Measurements from ENCODE around the gene PHACTR1. TPM values are rescaled to one million over a fixed set of nuclear protein-coding genes. Genes with fewer than 3 reads are reported as not detected.
A peak's percentile ranks its signal among the peaks of the same experiment; 100 is the strongest.

The PHACTR1 gene
- total RNA-seq, 2 experiments from 2014 or later: 0.11 TPM; not detected in 1

- Mint-ChIP-seq H3K4me1 (ENCODE audit: low read depth) (peaks cover 40% of the 10 kb centered on the region), H3K27ac (peak overlapping the region; percentile 85), H3K4me3 (no peak overlapping the region)
Measured at GRCh38 chr6:13304580-13305260, 588.2 kb downstream of the PHACTR1 start.

GRCh38 chr6:13305288-13305687, 588.7 kb downstream of the PHACTR1 start:
- Mint-ChIP-seq H3K27ac (no peak overlapping the region), H3K4me1 (ENCODE audit: low read depth) (peaks cover 40% of the 10 kb centered on the region), H3K4me3 (no peak overlapping the region), H3K9me3 (peaks cover 2% of the 10 kb centered on the region), H3K27me3 (no peaks in the 10 kb centered on the region), H3K36me3 (ENCODE audit: low read depth) (peaks cover 48% of the 10 kb centered on the region)
- ChIA-PET CTCF (interaction anchor here (1.4 kb wide), 1 partner anchor 26 kb away, joined by 3 read pairs; no protein-coding TSS in a partner anchor), POLR2A (interaction anchor here (0.9 kb wide), 1 partner anchor 17 kb away, joined by 4 read pairs; no protein-coding TSS in a partner anchor)
- no peak for TF ChIP-seq CTCF (IDR thresholded peaks at IDR 0.05)
- ATAC-seq: no peak
- intact Hi-C loops (cut with micrococcal nuclease): no loop called here
- no peak for DNase-seq

More at GRCh38 chr6:13304580-13305260, 588.2 kb downstream of the PHACTR1 start:
- H3K36me3 Mint-ChIP-seq (ENCODE audit: low read depth): peaks cover 48% of the 10 kb centered on the region
- ATAC-seq (no peak), DNase-seq (peak; percentile 15)
- no peak for TF ChIP-seq CTCF (IDR thresholded peaks at IDR 0.05)
- ChIA-PET CTCF (interaction anchor here (1.4 kb wide), 1 partner anchor 26 kb away, joined by 3 read pairs; no protein-coding TSS in a partner anchor), POLR2A (interaction anchor here (0.9 to 1.0 kb wide), 2 partner anchors 17 to 30 kb away, joined by 3 to 4 read pairs; no protein-coding TSS in a partner anchor)
- peaks cover 2% of the 10 kb centered on the region for H3K9me3 Mint-ChIP-seq
- intact Hi-C loops (cut with micrococcal nuclease): no loop called here
- H3K27me3 Mint-ChIP-seq: no peaks in the 10 kb centered on the region

GRCh38 chr6:13305791-13306190, 589.2 kb downstream of the PHACTR1 start:
- ChIA-PET POLR2A (no interaction called here), CTCF (no interaction called here)
- Mint-ChIP-seq H3K4me1 (ENCODE audit: low read depth) (peaks cover 40% of the 10 kb centered on the region), H3K36me3 (ENCODE audit: low read depth) (peaks cover 45% of the 10 kb centered on the region), H3K4me3 (no peak overlapping the region), H3K27me3 (no peaks in the 10 kb centered on the region), H3K9me3 (peaks cover 2% of the 10 kb centered on the region), H3K27ac (peak overlapping the region; percentile 24)
- ATAC-seq (no peak), DNase-seq (no peak)
- TF ChIP-seq CTCF (IDR thresholded peaks at IDR 0.05): no peak
- intact Hi-C loops (cut with micrococcal nuclease): no loop called here

GRCh38 chr6:13307508-13307995, 591.0 kb downstream of the PHACTR1 start:
- Mint-ChIP-seq H3K27me3 (no peaks in the 10 kb centered on the region), H3K36me3 (ENCODE audit: low read depth) (peaks cover 42% of the 10 kb centered on the region), H3K4me3 (no peak overlapping the region), H3K4me1 (ENCODE audit: low read depth) (peaks cover 34% of the 10 kb centered on the region), H3K27ac (no peak overlapping the region), H3K9me3 (peaks cover 2% of the 10 kb centered on the region)
- ATAC-seq (no peak), DNase-seq (no peak)
- ChIA-PET CTCF (no interaction called here), POLR2A (no interaction called here)
- TF ChIP-seq CTCF (IDR thresholded peaks at IDR 0.05): no peak
- intact Hi-C loops (cut with micrococcal nuclease): no loop called here

- Mint-ChIP-seq H3K36me3 (ENCODE audit: low read depth) (peaks cover 37% of the 10 kb centered on the region), H3K4me3 (no peak overlapping the region), H3K27ac (no peak overlapping the region), H3K9me3 (no peaks in the 10 kb centered on the region), H3K27me3 (no peaks in the 10 kb centered on the region), H3K4me1 (ENCODE audit: low read depth) (peaks cover 26% of the 10 kb centered on the region)
- intact Hi-C loops (cut with micrococcal nuclease): no loop called here
- ChIA-PET POLR2A (interaction anchor here (0.5 kb wide), 1 partner anchor 1455 kb away, joined by 3 read pairs; no protein-coding TSS in a partner anchor), CTCF (no interaction called here)
- no peak for DNase-seq
- TF ChIP-seq CTCF (IDR thresholded peaks at IDR 0.05): no peak
- ATAC-seq: no peak
Measured at GRCh38 chr6:13308332-13308731, 591.8 kb downstream of the PHACTR1 start.
